Neural crest cell (in vitro differentiated cells): ENCODE measurements around the gene NUTF2. TPM values are rescaled to one million over a fixed set of nuclear protein-coding genes. Genes with fewer than 3 reads are reported as not detected.
"Not testable (repeated sequence)": the region's sequence is repeated elsewhere in the genome, so short reads cannot be mapped to it uniquely, and the experiment has no call there.

Source experiments
- DNase-seq: peaks from one replicate; pipeline ENCODE4 v3.0.0; 2021; ENCODE audit warnings: low read depth, mixed read lengths, low spot score
- H3K27ac Mint-ChIP-seq: one replicate; pipeline ENCODE4 v1.8.0; 2021; ENCODE audit warnings: mild to moderate bottlenecking, mixed read lengths; ENCODE audit not compliant: unreplicated experiment
- H3K27me3 Mint-ChIP-seq: 2 replicates; pipeline ENCODE4 v1.8.0; 2021; ENCODE audit warnings: low read depth, mild to moderate bottlenecking, mixed read lengths
- H3K36me3 Mint-ChIP-seq: 2 replicates; pipeline ENCODE4 v1.8.0; 2021; ENCODE audit warnings: low read depth, mild to moderate bottlenecking, mixed read lengths
- H3K4me1 Mint-ChIP-seq: 2 replicates; pipeline ENCODE4 v1.8.0; 2021; ENCODE audit warnings: mixed read lengths
- H3K4me3 Mint-ChIP-seq: one replicate; pipeline ENCODE4 v1.8.0; 2021; ENCODE audit warnings: mild to moderate bottlenecking, mixed read lengths
- H3K9me3 Mint-ChIP-seq: 2 replicates; pipeline ENCODE4 v1.8.0; 2021; ENCODE audit warnings: mixed read lengths
- total RNA-seq: library from RNA; stranded (reverse); gene quantifications from 2 replicates; pipeline ENCODE4 v1.2.1, GENCODE V29; 2021
- TF ChIP-seq, protein P1 (sequence below): fragments of 200-600 bp; sonication (generic); conservative IDR thresholded peaks from 2 replicates; pipeline ENCODE4 v1.5.0; 2021; ENCODE audit warnings: antibody characterized with exemption, mild to moderate bottlenecking

The NUTF2 gene
- total RNA-seq, 1 donor from 2014 or later: 185 TPM

DNA sequence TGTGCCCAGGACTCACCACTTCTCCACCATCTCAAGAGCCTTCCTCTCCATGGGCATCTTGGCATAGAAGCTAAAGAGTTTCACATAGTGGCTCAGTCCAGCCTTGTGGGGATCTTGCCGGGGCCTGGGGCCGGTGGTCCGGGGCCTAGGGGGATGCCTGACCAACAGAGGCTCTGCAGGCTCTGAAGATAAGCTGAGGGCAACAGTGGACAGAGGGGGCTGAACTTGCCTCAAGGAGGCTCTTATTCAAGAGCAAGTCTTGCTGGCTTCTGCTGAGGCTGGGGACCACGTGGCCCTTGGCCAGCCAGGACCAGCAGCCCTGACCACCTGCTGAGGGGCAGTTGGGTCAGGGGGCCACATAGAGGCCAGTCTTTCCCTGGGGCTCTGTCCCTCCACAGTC, 18.1 kb upstream of the NUTF2 start:
- no peak for DNase-seq
- Mint-ChIP-seq H3K27ac (no peak overlapping the region), H3K27me3 (no peaks in the 10 kb centered on the region), H3K4me1 (peaks cover 10% of the 10 kb centered on the region), H3K36me3 (peaks cover 4% of the 10 kb centered on the region), H3K4me3 (no peak overlapping the region), H3K9me3 (no peaks in the 10 kb centered on the region)
- TF ChIP-seq, protein P1, sequence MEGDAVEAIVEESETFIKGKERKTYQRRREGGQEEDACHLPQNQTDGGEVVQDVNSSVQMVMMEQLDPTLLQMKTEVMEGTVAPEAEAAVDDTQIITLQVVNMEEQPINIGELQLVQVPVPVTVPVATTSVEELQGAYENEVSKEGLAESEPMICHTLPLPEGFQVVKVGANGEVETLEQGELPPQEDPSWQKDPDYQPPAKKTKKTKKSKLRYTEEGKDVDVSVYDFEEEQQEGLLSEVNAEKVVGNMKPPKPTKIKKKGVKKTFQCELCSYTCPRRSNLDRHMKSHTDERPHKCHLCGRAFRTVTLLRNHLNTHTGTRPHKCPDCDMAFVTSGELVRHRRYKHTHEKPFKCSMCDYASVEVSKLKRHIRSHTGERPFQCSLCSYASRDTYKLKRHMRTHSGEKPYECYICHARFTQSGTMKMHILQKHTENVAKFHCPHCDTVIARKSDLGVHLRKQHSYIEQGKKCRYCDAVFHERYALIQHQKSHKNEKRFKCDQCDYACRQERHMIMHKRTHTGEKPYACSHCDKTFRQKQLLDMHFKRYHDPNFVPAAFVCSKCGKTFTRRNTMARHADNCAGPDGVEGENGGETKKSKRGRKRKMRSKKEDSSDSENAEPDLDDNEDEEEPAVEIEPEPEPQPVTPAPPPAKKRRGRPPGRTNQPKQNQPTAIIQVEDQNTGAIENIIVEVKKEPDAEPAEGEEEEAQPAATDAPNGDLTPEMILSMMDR: no peak

DNA sequence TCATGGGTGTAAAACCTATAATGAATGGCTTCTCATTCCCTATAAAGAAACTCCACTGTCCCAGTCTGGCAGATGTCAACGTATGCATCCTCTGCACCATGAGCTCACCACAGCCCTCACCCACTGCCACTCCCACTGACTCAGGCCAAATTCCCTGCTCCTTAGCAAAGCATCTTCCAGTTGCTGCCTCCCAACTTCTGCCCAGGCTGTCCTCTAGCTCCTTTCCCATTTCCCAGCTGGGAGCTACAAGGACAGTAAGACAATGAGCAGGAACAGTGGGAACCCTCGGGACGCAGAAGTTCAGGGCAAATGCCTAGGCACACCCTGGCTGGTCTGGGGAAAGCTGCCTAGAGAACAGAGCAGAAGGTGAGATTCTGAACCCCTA, 13.7 kb upstream of the NUTF2 start:
- Mint-ChIP-seq H3K27me3 (no peaks in the 10 kb centered on the region), H3K4me1 (peaks cover 15% of the 10 kb centered on the region), H3K36me3 (no peaks in the 10 kb centered on the region), H3K4me3 (peak overlapping the region; percentile 91), H3K27ac (peak overlapping the region; percentile 57), H3K9me3 (no peaks in the 10 kb centered on the region)
- DNase-seq: no peak
- TF ChIP-seq, protein P1: no peak

GRCh38 chr16:67833415-67834241, 13.1 kb upstream of the NUTF2 start:
- no peaks in the 10 kb centered on the region for H3K36me3 Mint-ChIP-seq
- H3K4me1 Mint-ChIP-seq: peaks cover 15% of the 10 kb centered on the region
- H3K27me3 Mint-ChIP-seq: no peaks in the 10 kb centered on the region
- DNase-seq: peak; percentile 94
- H3K9me3 Mint-ChIP-seq: no peaks in the 10 kb centered on the region
- peak overlapping the region; percentile 28 for H3K27ac Mint-ChIP-seq
- TF ChIP-seq, protein P1: no peak
- peak overlapping the region; percentile 91 for H3K4me3 Mint-ChIP-seq

DNA sequence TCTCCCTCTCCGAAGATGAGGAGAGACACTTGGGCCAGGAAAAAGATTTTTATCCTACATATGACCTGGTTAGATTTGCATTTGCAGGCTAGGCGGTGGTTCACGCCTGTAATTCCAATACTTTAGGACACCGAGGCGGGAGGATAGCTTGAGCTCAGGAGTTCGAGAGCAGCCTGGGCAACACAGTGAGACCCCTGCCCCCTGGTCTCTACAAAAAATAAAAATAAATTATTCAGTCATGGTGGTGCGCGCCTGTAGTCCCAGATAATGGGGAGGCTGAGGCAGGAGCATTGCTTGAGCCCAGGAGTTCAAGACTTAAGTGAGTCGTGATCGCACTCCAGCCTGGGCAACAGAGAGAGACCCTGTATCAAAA, 12.5 kb upstream of the NUTF2 start:
- peaks cover 15% of the 10 kb centered on the region for H3K4me1 Mint-ChIP-seq
- no peaks in the 10 kb centered on the region for H3K9me3 Mint-ChIP-seq
- DNase-seq: no peak
- peak overlapping the region; percentile 28 for H3K27ac Mint-ChIP-seq
- TF ChIP-seq, protein P1: no peak
- H3K36me3 Mint-ChIP-seq: no peaks in the 10 kb centered on the region
- peak overlapping the region; percentile 91 for H3K4me3 Mint-ChIP-seq
- H3K27me3 Mint-ChIP-seq: no peaks in the 10 kb centered on the region

DNA sequence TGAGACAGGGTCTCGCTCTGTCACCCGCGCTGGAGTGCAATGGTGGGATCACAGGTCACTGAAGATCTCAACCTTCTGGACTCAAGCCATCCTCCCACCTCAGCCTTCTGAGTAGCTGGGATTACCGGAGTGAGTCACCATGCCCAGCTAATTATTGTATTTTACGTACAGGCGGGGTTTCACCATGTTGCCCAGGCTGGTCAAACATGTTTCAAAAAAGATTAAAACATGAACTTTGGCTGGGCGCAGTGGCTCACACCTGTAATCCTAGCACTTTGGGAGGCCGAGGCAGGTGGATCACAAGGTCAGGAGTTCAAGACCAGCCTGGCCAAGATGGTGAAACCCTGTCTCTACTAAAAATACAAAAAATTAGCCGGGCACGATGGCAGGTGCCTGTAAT, 9.5 kb upstream of the NUTF2 start:
- H3K27me3 Mint-ChIP-seq, DNase-seq, H3K36me3 Mint-ChIP-seq, H3K27ac Mint-ChIP-seq, H3K4me3 Mint-ChIP-seq, H3K9me3 Mint-ChIP-seq: not testable (repeated sequence)
- H3K4me1 Mint-ChIP-seq: peaks cover 23% of the 10 kb centered on the region

DNA sequence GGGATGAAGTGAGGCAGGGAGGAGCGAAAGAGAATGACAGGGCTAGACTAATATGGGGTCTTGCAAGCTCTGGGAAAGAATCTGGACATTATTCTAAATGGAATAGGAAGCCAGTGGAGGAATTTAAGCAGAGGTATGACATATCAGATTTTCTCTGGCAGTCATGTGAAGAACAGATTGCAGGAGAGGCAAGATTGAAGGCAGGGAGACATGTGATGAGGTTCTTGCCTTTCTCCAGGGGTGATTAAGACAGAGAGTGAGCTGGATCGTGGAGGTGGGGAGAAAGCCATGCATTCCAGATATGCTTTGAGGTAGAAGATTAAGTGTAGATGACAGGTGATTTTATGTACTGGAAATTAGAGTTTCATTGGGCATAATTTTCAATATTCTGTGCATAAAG, 8.9 kb upstream of the NUTF2 start:
- H3K4me3 Mint-ChIP-seq: peak overlapping the region; percentile 52
- H3K27me3 Mint-ChIP-seq: no peaks in the 10 kb centered on the region
- peaks cover 19% of the 10 kb centered on the region for H3K4me1 Mint-ChIP-seq
- no peak for DNase-seq
- TF ChIP-seq, protein P1: no peak
- H3K27ac Mint-ChIP-seq: no peak overlapping the region
- no peaks in the 10 kb centered on the region for H3K9me3 Mint-ChIP-seq
- H3K36me3 Mint-ChIP-seq: no peaks in the 10 kb centered on the region
